Muscle layer of colon (tissue), 2 donors: ENCODE data around the gene BAX.

Source experiments
- H3K27ac ChIP-seq: one replicate; pipeline ENCODE4 v1.7.0; 2013; ENCODE audit warnings: low read depth, mild to moderate bottlenecking, low read length, moderate library complexity
- H3K27me3 ChIP-seq, 2 donors: one replicate each; pipeline ENCODE4 v1.7.0; 2013; ENCODE audit warnings: low read length in 2 of 2, mild to moderate bottlenecking in 2 of 2; ENCODE audit not compliant: insufficient read depth in 2 of 2, control insufficient read depth in 1 of 2
- H3K36me3 ChIP-seq: one replicate; pipeline ENCODE4 v1.7.0; 2013; ENCODE audit warnings: mild to moderate bottlenecking, low read length; ENCODE audit not compliant: insufficient read depth
- H3K4me1 ChIP-seq: one replicate; pipeline ENCODE4 v1.7.0; 2013; ENCODE audit warnings: mild to moderate bottlenecking, low read length; ENCODE audit not compliant: insufficient read depth
- H3K4me3 ChIP-seq, 2 donors: one replicate each; pipeline ENCODE4 v1.7.0; 2013; ENCODE audit warnings: low read length in 2 of 2, low read depth in 1 of 2, mild to moderate bottlenecking in 1 of 2, moderate library complexity in 1 of 2
- H3K9ac ChIP-seq: one replicate; pipeline ENCODE4 v1.7.0; 2013; ENCODE audit warnings: low read length
- H3K9me3 ChIP-seq: one replicate; pipeline ENCODE4 v1.7.0; 2013; ENCODE audit warnings: mild to moderate bottlenecking, low read length
- donor health status: abdominal sarcoma.
- donor health status: Adenocarcinoma of cecum.

Gene BAX

GRCh38 chr19:48970923-48971395, 16.3 kb downstream of the BAX start:
- Histone ChIP-seq H3K9me3 (no peaks in the 10 kb centered on the region), H3K27me3 (no peaks in the 10 kb centered on the region), H3K4me1 (peaks cover 23% of the 10 kb centered on the region), H3K9ac (no peak overlapping the region), H3K27ac (no peak overlapping the region), H3K36me3 (peaks cover 43% of the 10 kb centered on the region), H3K4me3 (no peak overlapping the region)

- Histone ChIP-seq H3K27ac (no peak overlapping the region), H3K4me3 (no peak overlapping the region), H3K4me1 (peaks cover 6% of the 10 kb centered on the region), H3K27me3 (no peaks in the 10 kb centered on the region), H3K9ac (no peak overlapping the region), H3K36me3 (peaks cover 12% of the 10 kb centered on the region), H3K9me3 (no peaks in the 10 kb centered on the region)
Measured at GRCh38 chr19:48975947-48976847, 21.5 kb downstream of the BAX start.

DNA sequence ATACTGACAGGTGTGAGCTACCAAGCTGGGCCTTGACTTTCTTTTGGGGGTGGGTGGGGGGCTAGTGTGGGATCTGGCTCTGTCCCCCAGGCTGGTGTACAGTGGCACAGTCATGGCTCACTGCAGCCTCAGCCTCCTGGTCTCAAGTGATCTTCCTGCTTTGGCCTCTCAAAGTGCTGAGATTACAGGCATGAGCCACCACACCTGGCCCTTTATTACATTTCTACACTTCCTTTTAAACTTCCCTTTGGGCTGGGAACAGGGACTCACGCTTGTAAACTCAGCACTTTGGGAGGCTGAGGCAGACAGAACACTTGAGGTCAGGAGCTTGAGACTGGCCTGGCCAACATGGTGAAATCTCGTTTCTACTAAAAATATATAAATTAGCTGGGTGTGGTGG, 22.4 kb downstream of the BAX start:
- H3K4me3 ChIP-seq, result no peak overlapping the region
- no peaks in the 10 kb centered on the region for H3K27me3 ChIP-seq
- no peak overlapping the region for H3K27ac ChIP-seq
- H3K4me1 ChIP-seq, result peaks cover 6% of the 10 kb centered on the region
- H3K9me3 ChIP-seq, result no peaks in the 10 kb centered on the region
- H3K9ac ChIP-seq, result no peak overlapping the region
- peaks cover 12% of the 10 kb centered on the region for H3K36me3 ChIP-seq

- Histone ChIP-seq H3K9ac (no peak overlapping the region), H3K27ac (no peak overlapping the region), H3K4me1 (peaks cover 6% of the 10 kb centered on the region), H3K36me3 (peaks cover 20% of the 10 kb centered on the region), H3K27me3 (no peaks in the 10 kb centered on the region), H3K4me3 (no peak overlapping the region), H3K9me3 (no peaks in the 10 kb centered on the region)
Measured at GRCh38 chr19:48982280-48982679, 27.6 kb downstream of the BAX start.

- Histone ChIP-seq H3K4me3 (no peak overlapping the region), H3K4me1 (peaks cover 5% of the 10 kb centered on the region), H3K36me3 (peaks cover 31% of the 10 kb centered on the region), H3K9me3 (no peaks in the 10 kb centered on the region), H3K27me3 (no peaks in the 10 kb centered on the region), H3K9ac (no peak overlapping the region), H3K27ac (no peak overlapping the region)
Measured at GRCh38 chr19:48985711-48986110, 31.0 kb downstream of the BAX start.

DNA sequence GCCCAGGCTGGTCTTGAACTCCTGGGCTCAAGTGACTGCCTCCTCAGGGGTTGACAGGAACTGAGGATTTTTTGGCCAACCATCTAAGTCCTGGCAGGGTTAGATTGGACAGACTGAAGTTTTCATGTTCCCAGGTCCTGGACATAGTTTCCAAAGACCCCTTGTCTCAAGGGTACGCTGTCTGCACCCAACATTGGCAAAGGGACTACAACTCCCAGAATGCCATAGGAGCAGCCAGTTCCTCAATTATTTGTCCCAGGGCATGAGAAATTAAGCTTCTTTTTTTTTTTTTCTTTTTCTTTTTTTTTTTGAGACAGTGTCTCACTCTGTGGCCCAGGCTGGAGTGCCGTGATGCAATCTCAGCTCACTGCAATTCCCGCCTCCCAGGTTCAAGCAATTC, 31.5 kb downstream of the BAX start:
- Histone ChIP-seq H3K9ac (no peak overlapping the region), H3K27ac (no peak overlapping the region), H3K36me3 (peaks cover 31% of the 10 kb centered on the region), H3K4me1 (peaks cover 10% of the 10 kb centered on the region), H3K9me3 (no peaks in the 10 kb centered on the region), H3K4me3 (no peak overlapping the region), H3K27me3 (no peaks in the 10 kb centered on the region)

GRCh38 chr19:48987323-48987722, 32.6 kb downstream of the BAX start:
- H3K4me3 ChIP-seq, result no peak overlapping the region

DNA sequence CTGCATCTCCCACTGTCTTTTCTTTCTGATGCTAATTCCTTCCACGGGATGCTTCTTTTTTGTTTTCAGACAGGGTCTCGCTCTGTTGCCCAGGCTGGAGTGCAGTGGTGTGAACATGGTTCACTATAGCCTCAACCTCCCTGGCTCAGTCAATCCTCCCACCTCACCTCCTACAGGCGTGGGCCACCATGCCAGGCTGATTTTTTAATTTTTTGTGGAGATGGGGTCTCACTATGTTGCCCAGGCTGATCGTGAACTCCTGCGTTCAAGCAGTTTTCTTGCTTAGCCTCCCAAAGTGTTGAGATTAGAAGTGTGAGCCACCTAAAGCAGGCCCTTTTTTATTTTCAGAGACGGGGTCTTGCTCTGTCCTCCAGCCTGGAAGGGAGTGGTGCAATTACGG, 33.6 kb downstream of the BAX start:
- no peak overlapping the region for H3K9ac ChIP-seq
- H3K27me3 ChIP-seq, result no peaks in the 10 kb centered on the region
- peaks cover 27% of the 10 kb centered on the region for H3K36me3 ChIP-seq
- no peak overlapping the region for H3K4me3 ChIP-seq
- H3K27ac ChIP-seq, result no peak overlapping the region
- no peaks in the 10 kb centered on the region for H3K9me3 ChIP-seq
- H3K4me1 ChIP-seq, result peaks cover 19% of the 10 kb centered on the region

More at GRCh38 chr19:48987323-48987722, 32.6 kb downstream of the BAX start:
- Histone ChIP-seq H3K27me3 (no peaks in the 10 kb centered on the region), H3K4me1 (peaks cover 18% of the 10 kb centered on the region), H3K36me3 (peaks cover 31% of the 10 kb centered on the region), H3K9me3 (no peaks in the 10 kb centered on the region), H3K27ac (no peak overlapping the region), H3K9ac (no peak overlapping the region)

GRCh38 chr19:48988860-48989259, 34.2 kb downstream of the BAX start:
- Histone ChIP-seq H3K4me3 (no peak overlapping the region), H3K4me1 (peaks cover 19% of the 10 kb centered on the region), H3K9ac (no peak overlapping the region), H3K9me3 (no peaks in the 10 kb centered on the region), H3K27me3 (no peaks in the 10 kb centered on the region), H3K36me3 (peaks cover 22% of the 10 kb centered on the region), H3K27ac (no peak overlapping the region)

- Histone ChIP-seq H3K27ac (no peak overlapping the region), H3K36me3 (peaks cover 18% of the 10 kb centered on the region), H3K27me3 (no peaks in the 10 kb centered on the region), H3K4me3 (no peak overlapping the region), H3K9me3 (no peaks in the 10 kb centered on the region), H3K9ac (no peak overlapping the region), H3K4me1 (peaks cover 27% of the 10 kb centered on the region)
Measured at GRCh38 chr19:48989701-48990291, 35.1 kb downstream of the BAX start.

GRCh38 chr19:48990400-48990799, 35.7 kb downstream of the BAX start:
- Histone ChIP-seq H3K27ac (no peak overlapping the region), H3K4me1 (peaks cover 28% of the 10 kb centered on the region), H3K36me3 (peaks cover 12% of the 10 kb centered on the region), H3K4me3 (no peak overlapping the region), H3K9ac (no peak overlapping the region), H3K9me3 (no peaks in the 10 kb centered on the region), H3K27me3 (no peaks in the 10 kb centered on the region)
